ENCODE measurements around the gene CYBA.

DNA sequence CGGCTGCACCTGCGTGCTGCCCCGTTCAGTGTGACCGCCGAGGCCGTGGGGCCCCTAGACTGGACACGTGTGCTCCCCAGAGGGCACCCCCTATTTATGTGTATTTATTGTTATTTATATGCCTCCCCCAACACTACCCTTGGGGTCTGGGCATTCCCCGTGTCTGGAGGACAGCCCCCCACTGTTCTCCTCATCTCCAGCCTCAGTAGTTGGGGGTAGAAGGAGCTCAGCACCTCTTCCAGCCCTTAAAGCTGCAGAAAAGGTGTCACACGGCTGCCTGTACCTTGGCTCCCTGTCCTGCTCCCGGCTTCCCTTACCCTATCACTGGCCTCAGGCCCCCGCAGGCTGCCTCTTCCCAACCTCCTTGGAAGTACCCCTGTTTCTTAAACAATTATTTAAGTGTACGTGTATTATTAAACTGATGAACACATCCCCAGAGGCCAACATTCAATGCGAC is 10.8 kb downstream of the CYBA start:
- TF ChIP-seq CTCF (IDR thresholded peaks at IDR 0.05) (no peak), POLR2A (IDR thresholded peaks at IDR 0.05) (no peak)

Measured in uterus (tissue), 2 donors.